B cell (primary cell): Measurements from ENCODE around the gene ITGB1BP1.

Source experiments
- CTCF ChIP-seq: fragments of 200-600 bp; IDR thresholded peaks from one replicate; pipeline ENCODE4 v1.8.0; 2022; ENCODE audit warnings: antibody characterized with exemption, mild to moderate bottlenecking
- EZH2 ChIP-seq: IDR thresholded peaks from 2 replicates; pipeline ENCODE4 v1.6.1; 2012; ENCODE audit warnings: borderline replicate concordance, low read depth, mild to moderate bottlenecking, moderate library complexity, low read length; ENCODE audit not compliant: insufficient read depth, poor library complexity, severe bottlenecking

DNA sequence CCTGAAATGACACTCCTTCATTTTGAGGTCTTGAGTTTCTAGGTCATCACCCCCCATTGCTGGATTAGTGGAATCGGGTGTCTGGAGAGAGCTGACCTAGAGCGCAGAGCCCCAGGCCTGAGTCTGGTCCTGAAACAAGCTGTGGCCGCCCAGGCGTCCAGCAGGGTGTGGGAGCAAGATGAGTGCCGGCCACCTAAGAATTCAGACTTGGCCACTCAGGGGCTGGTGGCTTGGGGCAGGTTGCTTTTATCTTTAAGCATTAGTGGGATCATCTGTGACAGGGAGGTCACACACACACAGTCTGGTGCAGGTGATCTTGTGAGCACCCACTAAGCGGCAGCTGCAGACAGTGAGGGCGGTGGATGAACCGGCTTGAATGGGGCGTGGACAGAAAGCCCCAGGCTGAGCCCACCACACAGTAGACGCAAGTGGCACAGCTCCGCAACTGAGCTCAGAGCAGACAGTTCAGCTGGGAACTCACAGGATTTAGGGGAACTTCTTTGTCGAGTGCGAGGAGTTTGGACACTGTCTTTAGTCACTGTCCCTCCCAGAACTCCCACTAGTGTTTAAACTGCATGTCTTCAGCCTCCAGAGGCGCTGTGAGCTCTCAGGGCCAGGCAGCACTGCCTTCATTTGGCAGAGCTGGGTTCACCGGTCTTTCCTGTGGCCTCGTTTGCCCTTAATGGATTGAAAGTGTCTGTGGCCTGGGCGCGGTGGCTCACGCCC, 21.5 kb downstream of the ITGB1BP1 start:
- TF ChIP-seq CTCF, result no peak
- no peak for TF ChIP-seq EZH2
